GM23248 (cell line): ENCODE measurements around the gene TDRD12.

Source experiments
- EZH2 ChIP-seq: fragments of 200-600 bp; sonication (generic); IDR thresholded peaks from 2 replicates; pipeline ENCODE4 v1.6.1; 2018; ENCODE audit warnings: antibody characterized with exemption, mild to moderate bottlenecking; ENCODE audit not compliant: insufficient read depth, poor library complexity, severe bottlenecking
- EZH2phosphoT487 ChIP-seq: fragments of 200-600 bp; sonication (generic); IDR thresholded peaks from 2 replicates; pipeline ENCODE4 v1.6.1; 2018; ENCODE audit warnings: antibody characterized with exemption, moderate library complexity, mild to moderate bottlenecking, low read depth; ENCODE audit not compliant: insufficient read depth

DNA sequence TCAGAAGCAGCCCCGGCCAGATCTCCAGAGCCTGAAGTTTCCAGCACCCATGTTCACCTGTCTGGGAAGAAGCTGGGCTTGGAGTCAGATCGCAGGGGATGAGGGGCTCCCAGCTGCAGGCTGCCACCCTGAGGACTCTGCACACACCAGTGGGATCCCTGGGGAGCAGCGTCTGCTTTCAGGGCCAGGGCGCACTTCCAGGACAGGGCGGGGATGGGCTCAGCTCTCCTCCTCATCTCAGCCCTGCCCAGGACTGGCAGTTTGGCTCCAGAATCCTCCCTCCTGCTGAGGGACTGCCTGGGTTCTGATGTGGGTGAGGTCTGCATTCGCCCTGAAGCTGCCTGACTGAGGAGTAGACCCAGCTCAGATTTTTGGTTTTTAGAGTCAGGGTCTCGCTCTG, 146.5 kb downstream of the TDRD12 start:
- no peak for TF ChIP-seq EZH2
- no peak for TF ChIP-seq EZH2phosphoT487
